Fibroblast of lung (primary cell): ENCODE data around the gene SLC38A3. TPM values are rescaled to one million over a fixed set of nuclear protein-coding genes. Genes with fewer than 3 reads are reported as not detected.

Experiments used
- DNase-seq, 2 donors: peaks; one replicate each; pipeline versions ENCODE4 v3.0.0 to v3.0.0-alpha.2; 2010; ENCODE audit warnings: low read depth in 2 of 2
- H2AFZ ChIP-seq: 2 replicates; pipeline ENCODE4 v1.5.1; 2012; ENCODE audit warnings: low read length, control low read depth, inconsistent platforms
- H3K27ac ChIP-seq: 2 replicates; pipeline ENCODE4 v1.5.1; 2011; ENCODE audit warnings: low read length, control low read depth; ENCODE audit not compliant: insufficient read depth
- H3K27me3 ChIP-seq: 2 replicates; pipeline ENCODE4 v1.5.1; 2011; ENCODE audit warnings: mild to moderate bottlenecking, low read length; ENCODE audit not compliant: control insufficient read depth, insufficient read depth
- H3K36me3 ChIP-seq: 2 replicates; pipeline ENCODE4 v1.5.1; 2011; ENCODE audit warnings: low read length; ENCODE audit not compliant: control insufficient read depth, insufficient read depth
- H3K4me1 ChIP-seq: 2 replicates; pipeline ENCODE4 v1.5.1; 2011; ENCODE audit warnings: low read length; ENCODE audit not compliant: control insufficient read depth, insufficient read depth; ENCODE audit errors: extremely low read depth
- H3K4me2 ChIP-seq: 2 replicates; pipeline ENCODE4 v1.5.1; 2011; ENCODE audit warnings: low read length, control low read depth; ENCODE audit not compliant: insufficient read depth; ENCODE audit errors: extremely low read depth
- H3K4me3 ChIP-seq, 4 experiments: fragments of 200-600 bp in 1 of 4; sonication (generic) in 1 of 4; replicated peaks in 1 of 4; 2 replicates each; pipeline ENCODE4 v1.5.1; 2011 to 2016; ENCODE audit warnings: low read length in 4 of 4, low read depth in 3 of 4, mild to moderate bottlenecking in 3 of 4, control low read depth in 2 of 4, inconsistent platforms in 1 of 4, mixed read lengths in 1 of 4; ENCODE audit not compliant: insufficient read depth in 1 of 4; ENCODE audit errors: control extremely low read depth in 1 of 4
- H3K79me2 ChIP-seq: 2 replicates; pipeline ENCODE4 v1.5.1; 2012; ENCODE audit warnings: mild to moderate bottlenecking, low read length, inconsistent platforms; ENCODE audit not compliant: control insufficient read depth, insufficient read depth
- H3K9ac ChIP-seq: 2 replicates; pipeline ENCODE4 v1.5.1; 2011; ENCODE audit warnings: mild to moderate bottlenecking, low read length, control low read depth; ENCODE audit not compliant: insufficient read depth
- H3K9me3 ChIP-seq: 2 replicates; pipeline ENCODE4 v1.5.1; 2012; ENCODE audit warnings: low read depth, low read length; ENCODE audit not compliant: control insufficient read depth, insufficient read depth
- H4K20me1 ChIP-seq: 2 replicates; pipeline ENCODE4 v1.5.1; 2011; ENCODE audit warnings: low read length; ENCODE audit not compliant: control insufficient read depth, insufficient read depth; ENCODE audit errors: extremely low read depth
- EZH2 ChIP-seq: IDR thresholded peaks from 2 replicates; pipeline ENCODE4 v1.5.1; 2012; ENCODE audit warnings: low read length, control low read depth, mild to moderate bottlenecking; ENCODE audit errors: missing control alignments
- polyA plus RNA-seq, 2 donors: library from polyadenylated mRNA; depleted of rRNA in 1 of 2; stranded (reverse) in 1 of 2; unstranded in 1 of 2; fragments of >200 nt; gene quantifications; 2 replicates each; pipeline ENCODE4 v1.2.1, GENCODE V29; 2011 to 2012; ENCODE audit warnings: missing spikeins in 1 of 2
- total RNA-seq: library from RNA; depleted of rRNA; stranded (reverse); fragments of >200 nt; gene quantifications from 2 replicates; pipeline ENCODE4 v1.2.1, GENCODE V29; 2014
- TF ChIP-seq, protein P1 (sequence below), 2 donors: IDR thresholded peaks in 1 of 2; conservative IDR thresholded peaks in 1 of 2; 1 replicate in 1 of 2; 2 replicates in 1 of 2; pipeline ENCODE4 v1.5.1; 2011 to 2012; ENCODE audit warnings: low read length in 2 of 2, control low read depth in 1 of 2, inconsistent platforms in 1 of 2, low read depth in 1 of 2, mild to moderate bottlenecking in 1 of 2

The SLC38A3 gene
- total and polyA plus RNA-seq, 2 donors (not counting 1 experiment from before 2014, with no cell fraction given), result 0.02 TPM; not detected in 1

- peaks cover 33% of the 10 kb centered on the region for H3K4me1 ChIP-seq
- no peaks in the 10 kb centered on the region for H3K9me3 ChIP-seq
Observed at GRCh38 chr3:50162034-50162883, 42.8 kb upstream of the SLC38A3 start.

DNA sequence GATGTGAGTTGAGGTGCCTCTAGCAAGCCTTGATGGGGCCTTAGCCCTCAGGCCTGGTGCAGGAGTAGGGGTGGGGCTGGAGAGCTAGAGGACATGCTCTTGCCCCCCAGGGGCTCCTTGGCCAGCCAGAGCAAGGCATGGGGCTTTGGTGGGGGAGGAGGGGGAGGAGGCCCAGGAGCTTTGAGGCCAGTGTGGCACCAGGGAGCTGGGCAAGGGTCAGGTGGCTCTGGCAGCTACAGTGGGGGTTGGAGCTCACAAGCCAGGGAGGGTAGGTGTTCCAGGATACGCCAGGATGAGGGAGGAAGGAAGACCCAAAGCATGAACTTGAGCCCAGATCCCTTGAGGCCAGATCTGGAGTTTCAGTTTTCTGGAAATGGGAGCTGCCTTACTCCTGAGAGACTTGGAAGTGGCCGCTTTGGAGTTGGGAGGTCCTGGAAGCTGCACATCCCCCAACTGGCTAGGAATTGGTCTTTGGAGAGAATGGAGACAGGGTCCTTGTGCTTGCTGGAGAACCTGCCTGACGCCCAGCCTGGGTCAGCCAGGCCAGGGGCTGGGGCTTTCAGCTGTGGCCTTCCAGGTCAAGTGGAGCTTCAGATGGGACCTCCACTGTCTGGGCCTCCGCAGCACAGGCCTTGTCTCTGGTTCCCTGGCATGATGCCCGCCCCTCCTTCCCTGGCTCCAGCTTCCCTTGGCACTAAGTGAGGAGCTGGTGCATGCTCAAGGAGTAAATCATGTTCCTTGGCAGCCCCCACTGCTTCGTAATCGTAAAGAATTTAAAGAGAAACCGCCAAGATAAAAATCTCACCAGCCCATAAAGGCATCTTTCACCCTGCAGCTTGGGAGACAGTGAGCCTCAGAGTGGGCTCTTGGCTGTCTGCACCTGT lies 41.3 kb upstream of the SLC38A3 start:
- no peaks in the 10 kb centered on the region for H3K36me3 ChIP-seq
- H3K4me1 ChIP-seq, result peaks cover 33% of the 10 kb centered on the region
- H3K27ac ChIP-seq, result peak overlapping the region; percentile 52
- H3K4me2 ChIP-seq, result peak overlapping the region; percentile 39
- no peak overlapping the region for H3K4me3 ChIP-seq
- H3K9me3 ChIP-seq, result no peaks in the 10 kb centered on the region
- DNase-seq, result peak; percentile 96
- H3K79me2 ChIP-seq, result no peaks in the 10 kb centered on the region
- H4K20me1 ChIP-seq, result no peaks in the 10 kb centered on the region
- H2AFZ ChIP-seq, result no peak overlapping the region
- no peak for TF ChIP-seq EZH2
- TF ChIP-seq, protein P1, sequence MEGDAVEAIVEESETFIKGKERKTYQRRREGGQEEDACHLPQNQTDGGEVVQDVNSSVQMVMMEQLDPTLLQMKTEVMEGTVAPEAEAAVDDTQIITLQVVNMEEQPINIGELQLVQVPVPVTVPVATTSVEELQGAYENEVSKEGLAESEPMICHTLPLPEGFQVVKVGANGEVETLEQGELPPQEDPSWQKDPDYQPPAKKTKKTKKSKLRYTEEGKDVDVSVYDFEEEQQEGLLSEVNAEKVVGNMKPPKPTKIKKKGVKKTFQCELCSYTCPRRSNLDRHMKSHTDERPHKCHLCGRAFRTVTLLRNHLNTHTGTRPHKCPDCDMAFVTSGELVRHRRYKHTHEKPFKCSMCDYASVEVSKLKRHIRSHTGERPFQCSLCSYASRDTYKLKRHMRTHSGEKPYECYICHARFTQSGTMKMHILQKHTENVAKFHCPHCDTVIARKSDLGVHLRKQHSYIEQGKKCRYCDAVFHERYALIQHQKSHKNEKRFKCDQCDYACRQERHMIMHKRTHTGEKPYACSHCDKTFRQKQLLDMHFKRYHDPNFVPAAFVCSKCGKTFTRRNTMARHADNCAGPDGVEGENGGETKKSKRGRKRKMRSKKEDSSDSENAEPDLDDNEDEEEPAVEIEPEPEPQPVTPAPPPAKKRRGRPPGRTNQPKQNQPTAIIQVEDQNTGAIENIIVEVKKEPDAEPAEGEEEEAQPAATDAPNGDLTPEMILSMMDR (conservative IDR thresholded peaks at IDR 0.05 in 1 of 2, IDR thresholded peaks at IDR 0.05 in 1 of 2; ENCODE audit: low read depth in 1 of 2, low read length in 2 of 2), result no peak
- no peak overlapping the region for H3K9ac ChIP-seq
- H3K27me3 ChIP-seq, result no peaks in the 10 kb centered on the region

More at GRCh38 chr3:50162034-50162883, 42.8 kb upstream of the SLC38A3 start:
- H3K4me2 ChIP-seq, result no peak overlapping the region
- no peak overlapping the region for H3K9ac ChIP-seq
- H3K79me2 ChIP-seq, result no peaks in the 10 kb centered on the region
- H4K20me1 ChIP-seq, result no peaks in the 10 kb centered on the region
- H3K4me3 ChIP-seq, result no peak overlapping the region
- no peak for TF ChIP-seq EZH2
- TF ChIP-seq, protein P1 (conservative IDR thresholded peaks at IDR 0.05 in 1 of 2, IDR thresholded peaks at IDR 0.05 in 1 of 2; ENCODE audit: low read depth in 1 of 2, low read length in 2 of 2), result no peak
- no peak overlapping the region for H2AFZ ChIP-seq
- no peak for DNase-seq
- no peak overlapping the region for H3K27ac ChIP-seq
- no peaks in the 10 kb centered on the region for H3K36me3 ChIP-seq
- no peaks in the 10 kb centered on the region for H3K27me3 ChIP-seq

GRCh38 chr3:50164481-50164880 lies 40.6 kb upstream of the SLC38A3 start:
- H3K27ac ChIP-seq, result peak overlapping the region; percentile 29
- H3K4me1 ChIP-seq, result peaks cover 33% of the 10 kb centered on the region
- DNase-seq, result no peak

More at GRCh38 chr3:50164481-50164880, 40.6 kb upstream of the SLC38A3 start:
- H3K4me3 ChIP-seq, result peak overlapping the region in 1 of 4 experiments; percentile 7
- H3K9me3 ChIP-seq, result no peaks in the 10 kb centered on the region
- H2AFZ ChIP-seq, result no peak overlapping the region
- TF ChIP-seq, protein P1 (conservative IDR thresholded peaks at IDR 0.05 in 1 of 2, IDR thresholded peaks at IDR 0.05 in 1 of 2; ENCODE audit: low read depth in 1 of 2, low read length in 2 of 2), result no peak
- TF ChIP-seq EZH2, result no peak
- no peaks in the 10 kb centered on the region for H4K20me1 ChIP-seq
- H3K27me3 ChIP-seq, result no peaks in the 10 kb centered on the region
- no peak overlapping the region for H3K9ac ChIP-seq
- H3K36me3 ChIP-seq, result no peaks in the 10 kb centered on the region
- H3K4me2 ChIP-seq, result peak overlapping the region; percentile 39
- H3K79me2 ChIP-seq, result no peaks in the 10 kb centered on the region
